Measurements from ENCODE around the gene BOC. TPM values are rescaled to one million over a fixed set of nuclear protein-coding genes. Genes with fewer than 3 reads are reported as not detected.

Gene BOC
- polyA plus RNA-seq, 6 donors from 2014 or later: not detected

DNA sequence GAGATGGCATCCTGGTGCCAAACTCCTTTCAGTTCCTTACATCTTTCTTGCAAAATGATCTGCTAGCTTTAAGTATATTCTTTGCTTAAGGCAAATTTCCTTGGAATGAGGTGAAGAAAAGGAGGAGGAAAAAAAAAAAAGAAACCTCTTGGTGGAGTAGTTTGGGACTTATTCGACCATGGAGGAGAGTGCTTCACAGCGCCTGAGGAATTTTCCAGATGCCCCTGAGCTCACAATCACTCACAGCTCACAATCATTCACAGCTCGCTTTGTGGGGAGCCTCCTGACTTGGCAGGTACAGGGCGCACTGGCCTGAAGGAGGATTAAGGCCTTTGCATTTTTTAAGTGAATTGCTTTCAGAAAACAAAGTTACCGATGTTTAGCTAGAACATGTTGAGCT lies 53.9 kb downstream of the BOC start:
- DNase-seq (no peak), ATAC-seq (ENCODE audit: low read depth in 2 of 2) (no peak)
- Mint-ChIP-seq H3K9me3 (no peaks in the 10 kb centered on the region), H3K4me1 (no peaks in the 10 kb centered on the region), H3K27ac (peak overlapping the region in 1 of 6 donors; percentile 4), H3K36me3 (no peaks in the 10 kb centered on the region), H3K27me3 (peaks cover 0 to 9% (median 5%) of the 10 kb centered on the region in 3 donors), H3K4me3 (no peak overlapping the region)

DNA sequence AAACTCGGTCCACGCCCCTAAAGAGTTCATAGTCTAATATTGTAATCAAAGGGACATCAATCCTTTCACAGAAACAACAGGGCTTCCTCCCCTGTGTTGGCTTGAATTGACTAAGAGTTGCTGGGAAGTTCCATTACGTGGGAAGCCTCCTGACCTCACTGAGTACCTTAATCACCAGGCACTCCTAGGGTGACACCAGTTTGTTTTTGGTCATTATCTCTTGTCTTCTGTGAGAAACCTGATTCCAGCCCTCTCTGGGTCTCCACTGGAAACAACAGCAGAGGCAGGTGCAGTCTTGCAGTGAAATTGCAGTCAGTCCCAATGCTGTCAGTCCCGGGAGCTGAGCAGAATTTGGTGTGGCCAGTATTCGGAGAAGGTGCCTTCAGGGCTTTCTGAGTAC lies 55.4 kb downstream of the BOC start:
- Mint-ChIP-seq H3K4me3 (no peak overlapping the region), H3K4me1 (no peaks in the 10 kb centered on the region), H3K9me3 (no peaks in the 10 kb centered on the region), H3K27me3 (peaks cover 0 to 5% (median 5%) of the 10 kb centered on the region in 3 donors), H3K36me3 (no peaks in the 10 kb centered on the region), H3K27ac (no peak overlapping the region)
- DNase-seq (no peak), ATAC-seq (ENCODE audit: low read depth in 2 of 2) (no peak)

DNA sequence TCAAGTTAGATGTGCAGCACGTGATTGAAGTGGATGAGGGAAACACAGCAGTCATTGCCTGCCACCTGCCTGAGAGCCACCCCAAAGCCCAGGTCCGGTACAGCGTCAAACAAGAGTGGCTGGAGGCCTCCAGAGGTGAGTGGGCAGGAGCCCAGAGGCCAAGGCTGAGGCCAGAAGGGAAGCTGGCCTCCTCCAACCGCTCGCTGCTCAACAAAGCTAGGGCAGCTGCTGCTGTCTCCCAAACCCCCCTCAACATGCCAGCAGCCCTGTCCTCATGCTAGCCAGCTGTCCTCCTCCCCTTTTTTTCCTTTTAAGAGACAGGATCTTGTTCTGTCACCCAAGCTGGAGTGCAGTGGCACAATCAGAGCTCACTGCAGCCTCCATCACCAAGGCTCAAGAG lies 57.0 kb downstream of the BOC start:
- Mint-ChIP-seq H3K36me3 (no peaks in the 10 kb centered on the region), H3K4me1 (no peaks in the 10 kb centered on the region), H3K27me3 (peaks cover 0 to 5% (median 5%) of the 10 kb centered on the region in 3 donors), H3K9me3 (no peaks in the 10 kb centered on the region), H3K27ac (no peak overlapping the region), H3K4me3 (no peak overlapping the region)
- ATAC-seq (ENCODE audit: low read depth in 2 of 2) (no peak), DNase-seq (no peak)

DNA sequence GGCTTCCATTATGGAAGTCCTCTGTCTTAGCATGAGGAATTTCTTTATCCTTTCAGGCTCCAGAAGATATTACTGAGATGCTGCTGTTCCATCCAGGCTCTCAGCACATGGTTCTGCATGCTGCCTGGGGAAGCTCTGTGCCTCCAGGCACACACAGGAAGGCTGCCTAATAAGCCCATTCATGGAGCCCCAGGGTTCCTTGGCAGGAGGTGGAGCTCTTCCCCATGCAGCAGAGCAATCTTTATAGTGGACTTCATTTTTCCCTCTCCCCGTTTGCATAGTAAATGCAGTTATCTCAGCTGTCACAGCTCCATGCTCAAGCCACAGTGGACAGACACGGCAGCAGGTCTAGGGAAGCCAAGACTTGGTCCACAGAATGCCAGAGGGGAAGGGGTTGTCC lies 57.6 kb downstream of the BOC start:
- Mint-ChIP-seq H3K36me3 (no peaks in the 10 kb centered on the region), H3K27ac (peak overlapping the region in 1 of 6 donors; percentile 41), H3K4me1 (no peaks in the 10 kb centered on the region), H3K4me3 (no peak overlapping the region), H3K9me3 (no peaks in the 10 kb centered on the region), H3K27me3 (peaks cover 0 to 5% (median 3%) of the 10 kb centered on the region in 3 donors)
- no peak for ATAC-seq (ENCODE audit: low read depth in 2 of 2)
- DNase-seq: no peak

DNA sequence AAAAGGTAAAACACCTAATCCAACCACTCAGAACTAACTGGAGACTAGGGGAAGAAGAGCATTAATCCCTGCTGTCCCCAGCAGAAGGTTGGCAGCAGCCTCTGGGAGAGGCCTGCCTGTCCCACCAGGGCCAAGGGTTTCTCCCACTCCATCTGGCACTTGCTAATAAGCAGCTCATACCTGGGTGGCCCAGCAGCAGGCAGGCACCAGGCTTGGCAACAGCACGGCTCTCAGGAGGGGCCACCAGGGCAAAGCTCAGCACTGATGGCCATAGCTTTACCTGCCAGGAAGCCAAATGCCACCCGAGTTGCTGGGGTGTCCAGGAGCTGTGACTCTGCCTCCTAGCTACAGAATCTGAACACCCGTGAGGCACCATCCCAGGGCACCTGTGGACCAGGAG lies 58.3 kb downstream of the BOC start:
- H3K27ac Mint-ChIP-seq: peak overlapping the region in 1 of 6 donors; percentile 83

DNA sequence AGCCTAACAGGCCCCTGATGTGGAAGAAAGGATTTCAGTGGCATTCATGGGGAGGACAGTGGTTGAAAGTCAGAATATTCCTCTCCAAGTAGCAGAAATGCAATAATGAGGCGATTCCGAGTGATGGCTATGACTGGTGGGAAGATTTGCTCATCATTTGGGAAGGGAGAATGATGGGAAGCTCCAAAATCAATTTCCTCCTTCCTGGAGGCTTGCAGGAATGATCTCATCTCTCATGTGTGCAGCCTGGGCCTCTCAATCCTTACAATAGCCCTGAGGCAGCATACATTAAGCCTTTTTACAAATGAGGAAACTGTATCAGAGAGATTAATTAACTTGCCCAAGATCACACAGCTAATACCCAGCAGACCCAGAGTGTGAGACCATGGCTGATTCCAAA lies 58.7 kb downstream of the BOC start:
- DNase-seq (no peak), ATAC-seq (ENCODE audit: low read depth in 2 of 2) (no peak)
- no peaks in the 10 kb centered on the region for H3K4me1 Mint-ChIP-seq
- H3K36me3 Mint-ChIP-seq: no peaks in the 10 kb centered on the region
- peaks cover 0 to 5% (median 0%) of the 10 kb centered on the region in 3 donors for H3K27me3 Mint-ChIP-seq
- no peak overlapping the region for H3K27ac Mint-ChIP-seq
- no peak overlapping the region for H3K4me3 Mint-ChIP-seq
- H3K9me3 Mint-ChIP-seq: no peaks in the 10 kb centered on the region

More for the DNA sequence above, 58.3 kb downstream of the BOC start:
- no peaks in the 10 kb centered on the region for H3K4me1 Mint-ChIP-seq
- ATAC-seq (ENCODE audit: low read depth in 2 of 2) (no peak), DNase-seq (no peak)
- no peaks in the 10 kb centered on the region for H3K36me3 Mint-ChIP-seq
- H3K9me3 Mint-ChIP-seq: no peaks in the 10 kb centered on the region
- H3K4me3 Mint-ChIP-seq: no peak overlapping the region
- peaks cover 0 to 5% (median 0%) of the 10 kb centered on the region in 3 donors for H3K27me3 Mint-ChIP-seq

DNA sequence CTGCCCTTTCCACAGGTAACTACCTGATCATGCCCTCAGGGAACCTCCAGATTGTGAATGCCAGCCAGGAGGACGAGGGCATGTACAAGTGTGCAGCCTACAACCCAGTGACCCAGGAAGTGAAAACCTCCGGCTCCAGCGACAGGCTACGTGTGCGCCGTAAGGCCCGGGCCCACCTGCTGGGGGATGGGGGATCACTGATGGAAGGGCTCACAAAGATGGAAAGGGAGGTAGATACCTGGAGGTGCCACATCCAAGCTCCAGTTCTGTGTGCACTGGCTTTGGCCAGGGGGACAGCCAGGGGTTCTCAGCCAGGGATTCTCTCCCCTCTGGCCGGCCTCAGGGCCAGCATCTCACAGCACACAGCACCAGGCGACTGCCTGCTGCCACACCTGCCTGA lies 59.4 kb downstream of the BOC start:
- H3K27ac Mint-ChIP-seq: no peak overlapping the region
- peaks cover 0 to 5% (median 0%) of the 10 kb centered on the region in 3 donors for H3K27me3 Mint-ChIP-seq
- no peaks in the 10 kb centered on the region for H3K36me3 Mint-ChIP-seq
- no peaks in the 10 kb centered on the region for H3K9me3 Mint-ChIP-seq
- ATAC-seq (ENCODE audit: low read depth in 2 of 2) (no peak), DNase-seq (no peak)
- H3K4me1 Mint-ChIP-seq: peaks cover 2 to 3% (median 3%) of the 10 kb centered on the region in 3 donors
- H3K4me3 Mint-ChIP-seq: no peak overlapping the region

DNA sequence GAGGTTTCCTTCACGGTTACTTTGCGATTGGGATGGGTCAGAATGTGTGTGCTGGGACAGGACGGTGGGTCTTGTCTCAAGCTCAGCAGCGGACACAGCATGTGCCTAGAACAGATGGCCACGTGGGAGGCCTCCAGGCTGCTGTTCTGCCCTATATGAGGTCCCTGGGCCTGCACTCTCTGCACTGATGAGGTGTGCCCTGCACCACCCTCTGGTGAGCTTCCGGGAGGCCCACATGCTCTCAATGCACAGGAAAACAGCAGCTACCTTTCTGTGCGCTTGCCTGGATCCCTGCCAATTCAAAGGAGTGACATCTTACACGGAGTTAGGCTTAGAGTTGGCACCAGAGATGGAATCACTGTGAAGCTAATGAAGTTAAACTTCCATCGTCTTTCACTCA lies 59.8 kb downstream of the BOC start:
- no peak for DNase-seq

DNA sequence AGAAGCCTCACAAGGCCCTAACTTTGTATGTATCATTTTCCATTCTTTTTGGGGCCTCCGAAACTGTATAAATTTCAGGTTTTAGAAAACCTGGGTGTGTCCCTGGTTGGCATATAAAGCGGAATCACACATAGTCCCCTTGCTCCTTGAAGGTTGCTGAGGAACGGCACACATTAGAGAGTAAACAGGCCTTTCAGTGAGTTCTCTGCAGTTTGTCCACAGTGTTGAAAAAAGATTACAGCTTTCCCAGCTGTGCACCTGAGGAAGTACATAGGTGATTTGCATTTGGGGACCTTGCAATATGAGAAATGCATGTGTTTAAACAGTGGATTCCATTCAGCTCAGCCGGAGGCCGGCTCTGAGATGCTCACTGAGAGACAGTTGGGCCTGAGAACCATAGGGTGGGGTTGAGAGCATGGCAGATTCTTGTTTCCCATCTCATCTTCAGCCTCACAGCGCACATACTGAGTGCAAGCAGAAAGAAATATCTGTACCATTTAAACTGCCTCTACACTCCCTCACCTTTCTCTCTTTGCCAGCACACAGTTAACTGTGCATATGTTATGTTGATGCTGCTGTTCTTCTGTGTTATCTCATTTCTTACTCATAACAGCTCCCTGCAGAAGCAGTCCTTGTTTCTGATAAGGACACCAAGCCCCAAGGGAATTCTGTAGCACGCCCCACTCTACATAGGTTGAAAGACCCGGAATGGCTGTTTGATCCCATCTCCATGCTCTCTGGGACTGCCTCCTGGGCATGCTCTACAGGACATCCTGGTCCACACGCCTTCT lies 60.4 kb downstream of the BOC start:
- Mint-ChIP-seq H3K4me3 (no peak overlapping the region), H3K27me3 (peaks cover 0 to 5% (median 0%) of the 10 kb centered on the region in 3 donors), H3K9me3 (no peaks in the 10 kb centered on the region), H3K36me3 (no peaks in the 10 kb centered on the region), H3K4me1 (peaks cover 8 to 13% (median 12%) of the 10 kb centered on the region in 3 donors), H3K27ac (peak overlapping the region in 1 of 6 donors; percentile 14)
- DNase-seq (no peak), ATAC-seq (ENCODE audit: low read depth in 2 of 2) (no peak)

More for the DNA sequence above, 59.8 kb downstream of the BOC start:
- no peak overlapping the region for H3K27ac Mint-ChIP-seq
- no peaks in the 10 kb centered on the region for H3K36me3 Mint-ChIP-seq
- H3K9me3 Mint-ChIP-seq: no peaks in the 10 kb centered on the region
- peaks cover 6 to 7% (median 7%) of the 10 kb centered on the region in 3 donors for H3K4me1 Mint-ChIP-seq
- H3K27me3 Mint-ChIP-seq: peaks cover 0 to 5% (median 0%) of the 10 kb centered on the region in 3 donors
- ATAC-seq (ENCODE audit: low read depth in 2 of 2): no peak
- H3K4me3 Mint-ChIP-seq: no peak overlapping the region

DNA sequence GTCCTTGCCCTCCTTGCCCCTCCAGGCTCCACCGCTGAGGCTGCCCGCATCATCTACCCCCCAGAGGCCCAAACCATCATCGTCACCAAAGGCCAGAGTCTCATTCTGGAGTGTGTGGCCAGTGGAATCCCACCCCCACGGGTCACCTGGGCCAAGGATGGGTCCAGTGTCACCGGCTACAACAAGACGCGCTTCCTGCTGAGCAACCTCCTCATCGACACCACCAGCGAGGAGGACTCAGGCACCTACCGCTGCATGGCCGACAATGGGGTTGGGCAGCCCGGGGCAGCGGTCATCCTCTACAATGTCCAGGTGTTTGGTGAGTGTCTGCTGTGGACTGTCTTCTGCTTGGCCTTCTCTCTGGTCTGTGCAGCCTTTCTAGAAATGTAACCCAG lies 61.0 kb downstream of the BOC start:
- peaks cover 14 to 19% (median 18%) of the 10 kb centered on the region in 3 donors for H3K4me1 Mint-ChIP-seq
- peaks cover 0 to 5% (median 0%) of the 10 kb centered on the region in 3 donors for H3K27me3 Mint-ChIP-seq
- DNase-seq: no peak
- no peaks in the 10 kb centered on the region for H3K36me3 Mint-ChIP-seq
- no peak for ATAC-seq (ENCODE audit: low read depth in 2 of 2)
- H3K27ac Mint-ChIP-seq: peak overlapping the region in 1 of 6 donors; percentile 14
- H3K9me3 Mint-ChIP-seq: no peaks in the 10 kb centered on the region
- no peak overlapping the region for H3K4me3 Mint-ChIP-seq

DNA sequence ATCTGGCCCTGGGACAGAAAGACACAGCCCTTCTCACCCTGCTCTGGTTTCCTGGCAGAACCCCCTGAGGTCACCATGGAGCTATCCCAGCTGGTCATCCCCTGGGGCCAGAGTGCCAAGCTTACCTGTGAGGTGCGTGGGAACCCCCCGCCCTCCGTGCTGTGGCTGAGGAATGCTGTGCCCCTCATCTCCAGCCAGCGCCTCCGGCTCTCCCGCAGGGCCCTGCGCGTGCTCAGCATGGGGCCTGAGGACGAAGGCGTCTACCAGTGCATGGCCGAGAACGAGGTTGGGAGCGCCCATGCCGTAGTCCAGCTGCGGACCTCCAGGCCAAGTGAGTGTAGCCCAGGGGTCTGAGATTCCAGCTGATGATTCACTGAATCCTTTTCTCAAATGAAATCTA lies 61.7 kb downstream of the BOC start:
- H3K9me3 Mint-ChIP-seq: no peaks in the 10 kb centered on the region

DNA sequence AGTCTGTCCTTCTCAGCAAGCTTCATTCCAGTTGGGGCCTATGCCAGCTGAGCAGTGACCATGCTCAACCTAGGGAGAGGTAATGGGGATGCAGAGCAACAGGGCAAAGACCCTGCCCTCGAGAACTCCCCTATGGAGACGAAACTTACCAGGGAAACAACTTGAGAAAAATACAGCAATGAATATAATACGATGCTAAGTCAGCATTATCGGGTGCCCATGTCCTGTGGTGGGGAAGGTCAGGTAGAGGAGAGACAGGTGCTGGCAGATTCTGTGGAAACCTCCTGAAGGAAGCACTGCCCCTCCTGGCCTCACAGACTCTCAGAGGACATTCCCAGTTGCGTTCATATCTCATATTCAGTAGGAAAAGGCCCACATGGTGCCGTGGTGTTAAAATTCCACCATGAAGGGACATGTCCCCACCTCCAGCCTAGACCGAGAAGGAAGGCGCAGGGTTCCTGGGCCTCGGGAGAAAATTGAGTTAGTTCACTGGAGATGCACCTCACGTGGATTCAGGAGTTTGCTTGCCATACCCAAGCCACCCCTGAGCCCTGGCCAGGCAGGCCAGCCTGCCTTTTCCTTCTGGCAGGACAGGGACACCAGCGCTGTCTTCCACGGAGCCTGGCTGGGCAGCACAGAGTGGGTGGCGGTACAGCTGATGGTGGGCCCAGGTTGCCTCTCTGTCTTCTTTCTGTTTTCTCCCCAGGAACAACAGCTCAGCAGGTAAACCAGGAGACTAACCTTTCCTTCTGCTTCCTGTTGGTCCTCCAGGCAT lies 62.4 kb downstream of the BOC start:
- Mint-ChIP-seq H3K27me3 (no peaks in the 10 kb centered on the region), H3K27ac (peak overlapping the region in 1 of 6 donors; percentile 27), H3K36me3 (no peaks in the 10 kb centered on the region), H3K9me3 (no peaks in the 10 kb centered on the region), H3K4me1 (peaks cover 25 to 31% (median 31%) of the 10 kb centered on the region in 3 donors), H3K4me3 (no peak overlapping the region)
- DNase-seq (no peak), ATAC-seq (ENCODE audit: low read depth in 2 of 2) (no peak)

More for the DNA sequence above, 61.7 kb downstream of the BOC start:
- ATAC-seq (ENCODE audit: low read depth in 2 of 2) (no peak), DNase-seq (no peak)
- H3K36me3 Mint-ChIP-seq: no peaks in the 10 kb centered on the region
- peaks cover 0 to under 1% (median 0%) of the 10 kb centered on the region in 3 donors for H3K27me3 Mint-ChIP-seq
- H3K27ac Mint-ChIP-seq: no peak overlapping the region
- H3K4me1 Mint-ChIP-seq: peaks cover 20 to 26% (median 25%) of the 10 kb centered on the region in 3 donors
- no peak overlapping the region for H3K4me3 Mint-ChIP-seq

DNA sequence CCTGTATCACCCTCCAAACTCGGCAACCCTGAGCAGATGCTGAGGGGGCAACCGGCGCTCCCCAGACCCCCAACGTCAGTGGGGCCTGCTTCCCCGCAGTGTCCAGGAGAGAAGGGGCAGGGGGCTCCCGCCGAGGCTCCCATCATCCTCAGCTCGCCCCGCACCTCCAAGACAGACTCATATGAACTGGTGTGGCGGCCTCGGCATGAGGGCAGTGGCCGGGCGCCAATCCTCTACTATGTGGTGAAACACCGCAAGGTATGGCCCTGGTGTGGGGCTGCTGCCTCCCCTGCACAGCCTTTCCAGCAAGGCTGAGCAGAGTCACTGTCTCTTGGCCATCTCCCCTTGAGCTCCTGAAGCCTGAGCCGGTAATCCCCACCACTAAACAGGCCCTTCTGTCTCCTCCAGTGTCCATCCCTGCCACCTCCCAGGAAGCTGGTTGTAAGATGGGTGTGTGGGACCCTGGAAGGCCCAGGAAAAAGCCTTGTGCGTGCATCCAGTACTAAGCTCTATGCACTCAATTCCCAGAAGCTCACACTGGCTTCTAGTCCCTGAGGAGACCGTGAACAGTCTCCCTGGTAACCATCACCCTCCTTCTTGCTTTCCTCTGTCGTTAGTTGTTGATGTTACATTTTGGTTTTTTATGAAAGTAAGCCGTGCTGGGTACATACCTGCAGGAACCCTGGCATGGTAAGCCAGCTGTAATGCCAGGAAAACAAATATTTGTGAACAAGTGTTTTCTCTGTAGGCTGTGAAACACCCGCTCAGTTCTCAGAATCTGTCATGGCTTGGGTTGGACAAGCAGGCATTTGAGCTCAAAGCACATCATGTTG lies 63.3 kb downstream of the BOC start:
- no peaks in the 10 kb centered on the region for H3K36me3 Mint-ChIP-seq
- no peaks in the 10 kb centered on the region for H3K27me3 Mint-ChIP-seq
- DNase-seq (no peak), ATAC-seq (ENCODE audit: low read depth in 2 of 2) (no peak)
- no peak overlapping the region for H3K4me3 Mint-ChIP-seq
- H3K27ac Mint-ChIP-seq: peak overlapping the region in 1 of 6 donors; percentile 80
- H3K9me3 Mint-ChIP-seq: no peaks in the 10 kb centered on the region
- peaks cover 25 to 31% (median 31%) of the 10 kb centered on the region in 3 donors for H3K4me1 Mint-ChIP-seq

All from naive B cell (primary cell).